HEK293 (cell line): ENCODE data around the gene ZGPAT.

Experiments used
- CTCF ChIA-PET: fragments of 350-600 bp; formaldehyde crosslinking; extraction: SDS; loops from one replicate; lab custom pipeline; 2021; ENCODE audit warnings: antibody characterized with exemption; lab: Yijun Ruan, JAX
- POLR2A ChIA-PET: fragments of 300-600 bp; formaldehyde crosslinking; extraction: SDS; loops from one replicate; lab custom pipeline; 2020; ENCODE audit warnings: antibody characterized with exemption, inconsistent platforms; lab: Yijun Ruan, JAX
- H3K27ac ChIP-seq: fragments of 200-500 bp; sonication (Bioruptor generic); 2 replicates; pipeline ENCODE4 v1.5.1; 2014; ENCODE audit warnings: low read depth, low read length, control low read depth, inconsistent platforms; ENCODE audit errors: extremely low read depth
- H3K36me3 ChIP-seq, 2 experiments: fragments of 200-500 bp in 1 of 2; sonication (Bioruptor generic) in 1 of 2; 1 replicate in 1 of 2; 2 replicates in 1 of 2; pipeline ENCODE4 v1.5.1; 2014 to 2017; ENCODE audit warnings: inconsistent platforms in 2 of 2, low read length in 2 of 2; ENCODE audit not compliant: control insufficient read depth in 2 of 2, insufficient read depth in 1 of 2
- H3K4me1 ChIP-seq: fragments of 200-500 bp; sonication (Bioruptor generic); 2 replicates; pipeline ENCODE4 v1.5.1; 2014; ENCODE audit warnings: mild to moderate bottlenecking, low read length, inconsistent platforms; ENCODE audit not compliant: control insufficient read depth, insufficient read depth
- H3K4me3 ChIP-seq: 2 replicates; pipeline ENCODE4 v1.5.1; 2011; ENCODE audit warnings: low read depth, mild to moderate bottlenecking, control low read depth, low read length, moderate library complexity
- H3K9me3 ChIP-seq: fragments of 200-500 bp; sonication (Bioruptor generic); 2 replicates; pipeline ENCODE4 v1.5.1; 2014; ENCODE audit warnings: low read depth, low read length, inconsistent platforms; ENCODE audit not compliant: control insufficient read depth, insufficient read depth
- BCL6B ChIP-seq: fragments of 450-650 bp; formaldehyde crosslinking; IDR thresholded peaks from 2 replicates; pipeline ENCODE4 v1.5.1; 2017; ENCODE audit warnings: missing biosample characterization, missing genetic modification characterization
- KLF9 ChIP-seq: fragments of 450-650 bp; formaldehyde crosslinking; IDR thresholded peaks from 2 replicates; pipeline ENCODE4 v1.5.1; 2016; ENCODE audit warnings: missing biosample characterization, missing genetic modification characterization, low read depth
- SCRT2 ChIP-seq: fragments of 450-650 bp; formaldehyde crosslinking; IDR thresholded peaks from 2 replicates; pipeline ENCODE4 v1.5.1; 2016; ENCODE audit warnings: missing biosample characterization, missing genetic modification characterization
- ZBTB20 ChIP-seq: fragments of 450-650 bp; formaldehyde crosslinking; IDR thresholded peaks from 2 replicates; pipeline ENCODE4 v1.5.1; 2016; ENCODE audit warnings: missing biosample characterization, missing genetic modification characterization
- ZBTB8A ChIP-seq: fragments of 450-650 bp; formaldehyde crosslinking; IDR thresholded peaks from 2 replicates; pipeline ENCODE4 v1.5.1; 2016; ENCODE audit warnings: missing biosample characterization, missing genetic modification characterization
- ZFP3 ChIP-seq: fragments of 450-650 bp; formaldehyde crosslinking; IDR thresholded peaks from 2 replicates; pipeline ENCODE4 v1.5.1; 2016; ENCODE audit warnings: low read depth, missing biosample characterization, missing genetic modification characterization
- ZNF140 ChIP-seq: fragments of 450-650 bp; formaldehyde crosslinking; IDR thresholded peaks from 2 replicates; pipeline ENCODE4 v1.5.1; 2016; ENCODE audit warnings: missing biosample characterization, missing genetic modification characterization
- ZNF202 ChIP-seq: fragments of 450-650 bp; formaldehyde crosslinking; IDR thresholded peaks from 2 replicates; pipeline ENCODE4 v1.5.1; 2016; ENCODE audit warnings: missing biosample characterization, missing genetic modification characterization, borderline replicate concordance
- ZNF292 ChIP-seq: fragments of 450-650 bp; formaldehyde crosslinking; IDR thresholded peaks from 2 replicates; pipeline ENCODE4 v1.5.1; 2016; ENCODE audit warnings: low read depth, missing biosample characterization, missing genetic modification characterization, borderline replicate concordance
- ZNF394 ChIP-seq: fragments of 450-650 bp; formaldehyde crosslinking; IDR thresholded peaks from 2 replicates; pipeline ENCODE4 v1.5.1; 2016; ENCODE audit warnings: missing biosample characterization, missing genetic modification characterization, mild to moderate bottlenecking, moderate library complexity, borderline replicate concordance
- ZNF433 ChIP-seq: fragments of 450-650 bp; formaldehyde crosslinking; IDR thresholded peaks from 2 replicates; pipeline ENCODE4 v1.5.1; 2016; ENCODE audit warnings: missing biosample characterization, missing genetic modification characterization, low read depth
- ZNF518A ChIP-seq: fragments of 450-650 bp; formaldehyde crosslinking; conservative IDR thresholded peaks from 2 replicates; pipeline ENCODE4 v1.5.1; 2016; ENCODE audit warnings: low read depth, missing biosample characterization, missing genetic modification characterization
- ZNF558 ChIP-seq: fragments of 450-650 bp; formaldehyde crosslinking; IDR thresholded peaks from 2 replicates; pipeline ENCODE4 v1.5.1; 2016; ENCODE audit warnings: missing biosample characterization, missing genetic modification characterization
- ZNF560 ChIP-seq: fragments of 450-650 bp; formaldehyde crosslinking; IDR thresholded peaks from 2 replicates; pipeline ENCODE4 v1.5.1; 2017; ENCODE audit warnings: missing biosample characterization, missing genetic modification characterization, borderline replicate concordance
- ZNF561 ChIP-seq: fragments of 450-650 bp; IDR thresholded peaks from 2 replicates; pipeline ENCODE4 v1.5.1; 2018; ENCODE audit warnings: missing biosample characterization, missing genetic modification characterization, borderline replicate concordance
- ZNF610 ChIP-seq: fragments of 450-650 bp; formaldehyde crosslinking; IDR thresholded peaks from 2 replicates; pipeline ENCODE4 v1.5.1; 2016; ENCODE audit warnings: missing biosample characterization, missing genetic modification characterization, borderline replicate concordance
- ZNF623 ChIP-seq: fragments of 450-650 bp; formaldehyde crosslinking; IDR thresholded peaks from 2 replicates; pipeline ENCODE4 v1.5.1; 2016; ENCODE audit warnings: missing biosample characterization, missing genetic modification characterization
- ZNF707 ChIP-seq: fragments of 450-650 bp; formaldehyde crosslinking; IDR thresholded peaks from 2 replicates; pipeline ENCODE4 v1.5.1; 2016; ENCODE audit warnings: missing biosample characterization, missing genetic modification characterization
- ZNF785 ChIP-seq: fragments of 450-650 bp; formaldehyde crosslinking; IDR thresholded peaks from 2 replicates; pipeline ENCODE4 v1.5.1; 2016; ENCODE audit warnings: missing biosample characterization, missing genetic modification characterization
- TF ChIP-seq, protein P1 (sequence below): fragments of 450-650 bp; formaldehyde crosslinking; IDR thresholded peaks from 2 replicates; pipeline ENCODE4; 2016; ENCODE audit warnings: missing biosample characterization, missing genetic modification characterization

The ZGPAT gene

GRCh38 chr20:63708301-63709148 lies 686 bp downstream of the ZGPAT start (continued):
- TF ChIP-seq BCL6B (tag by site-specific recombination) = no peak
- peak; percentile 30 for TF ChIP-seq SCRT2 (tag by site-specific recombination)
- no peak for TF ChIP-seq ZNF558 (tag by site-specific recombination)

DNA sequence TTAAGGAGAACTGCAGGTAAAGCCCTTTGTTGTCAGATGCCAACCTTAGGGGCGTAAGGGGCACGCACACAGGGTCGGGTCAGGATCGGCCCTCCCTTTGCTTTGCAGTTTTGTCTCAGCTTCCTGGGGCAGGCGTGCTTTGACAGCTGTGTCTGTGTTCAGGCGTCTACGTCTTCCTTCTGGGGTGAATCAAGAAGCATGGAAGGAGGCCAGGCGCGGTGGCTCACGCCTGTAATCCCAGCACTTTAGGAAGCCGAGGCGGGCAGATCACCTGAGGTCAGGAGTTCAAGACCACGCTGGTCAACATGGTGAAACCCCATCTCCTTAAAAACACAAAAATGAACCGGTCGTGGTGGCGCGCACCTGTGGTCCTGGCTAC lies 1.3 kb downstream of the ZGPAT start:
- ChIA-PET CTCF (interaction anchor here (0.7 to 0.8 kb wide), 2 partner anchors 25 to 737 kb away, joined by 3 to 4 read pairs; no protein-coding TSS in a partner anchor), POLR2A (interaction anchor here (1.5 to 1.7 kb wide), 2 partner anchors 10 to 16 kb away, joined by 4 to 8 read pairs; no protein-coding TSS in a partner anchor)
- TF ChIP-seq ZFP3 (tag by site-specific recombination) = no peak
- TF ChIP-seq ZNF785 (tag by site-specific recombination) = no peak
- TF ChIP-seq ZNF610 (tag by site-specific recombination) = no peak
- no peak for TF ChIP-seq ZNF623
- TF ChIP-seq ZNF560 (tag by site-specific recombination) = no peak
- TF ChIP-seq, protein P1, sequence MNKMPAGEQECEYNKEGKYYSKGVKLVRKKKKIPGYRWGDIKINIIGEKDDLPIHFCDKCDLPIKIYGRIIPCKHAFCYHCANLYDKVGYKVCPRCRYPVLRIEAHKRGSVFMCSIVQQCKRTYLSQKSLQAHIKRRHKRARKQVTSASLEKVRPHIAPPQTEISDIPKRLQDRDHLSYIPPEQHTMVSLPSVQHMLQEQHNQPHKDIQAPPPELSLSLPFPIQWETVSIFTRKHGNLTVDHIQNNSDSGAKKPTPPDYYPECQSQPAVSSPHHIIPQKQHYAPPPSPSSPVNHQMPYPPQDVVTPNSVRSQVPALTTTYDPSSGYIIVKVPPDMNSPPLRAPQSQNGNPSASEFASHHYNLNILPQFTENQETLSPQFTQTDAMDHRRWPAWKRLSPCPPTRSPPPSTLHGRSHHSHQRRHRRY = no peak
- no peak for TF ChIP-seq ZBTB20 (tag by site-specific recombination)
- TF ChIP-seq ZBTB8A (tag by site-specific recombination) = no peak
- TF ChIP-seq ZNF707 (tag by site-specific recombination) = no peak
- no peak for TF ChIP-seq ZNF518A (tag by site-specific recombination)
- Histone ChIP-seq H3K36me3 (peaks cover 43 to 70% of the 10 kb centered on the region in 2 experiments), H3K4me1 (0 out of 2 replicates have a peak, but pooled peaks cover 3% of the 10 kb centered on the region), H3K9me3 (no peaks in the 10 kb centered on the region), H3K4me3 (peak overlapping the region; percentile 81), H3K27ac (no peak overlapping the region)

GRCh38 chr20:63711085-63711645 lies 3.3 kb downstream of the ZGPAT start:
- ChIA-PET CTCF (interaction anchor here (0.6 kb wide), 1 partner anchor 358 kb away, joined by 6 read pairs; no protein-coding TSS in a partner anchor), POLR2A (no interaction called here)
- peaks cover 44 to 67% of the 10 kb centered on the region in 2 experiments for H3K36me3 ChIP-seq
- TF ChIP-seq ZNF394 (tag by site-specific recombination) (no peak), KLF9 (tag by site-specific recombination) (no peak), ZNF561 (tag by site-specific recombination) (no peak), ZNF292 (tag by site-specific recombination) (no peak), ZNF202 (tag by site-specific recombination) (no peak), ZNF140 (no peak), ZNF433 (tag by site-specific recombination) (no peak)

More at GRCh38 chr20:63711085-63711645, 3.3 kb downstream of the ZGPAT start:
- Histone ChIP-seq H3K27ac (no peak overlapping the region), H3K9me3 (no peaks in the 10 kb centered on the region), H3K4me3 (no peak overlapping the region), H3K4me1 (0 out of 2 replicates have a peak, but pooled peaks cover 3% of the 10 kb centered on the region)
